NCI-H446 (cell line): Measurements from ENCODE around the gene NSFL1C.

ENCODE experiments used
- DNase-seq, 2 experiments: peaks; one replicate each; lab custom pipeline; 2025; lab: John Stamatoyannopoulos, UW

Gene NSFL1C

GRCh38 chr20:1460275-1460674, 6.4 kb downstream of the NSFL1C start:
- no peak for DNase-seq

- no peak for DNase-seq
Measured at GRCh38 chr20:1457992-1458391, 8.7 kb downstream of the NSFL1C start.

- no peak for DNase-seq
Measured at GRCh38 chr20:1456300-1456699, 10.3 kb downstream of the NSFL1C start.

GRCh38 chr20:1450926-1451491, 15.6 kb downstream of the NSFL1C start:
- DNase-seq = no peak

- DNase-seq = no peak
Measured at GRCh38 chr20:1449370-1449769, 17.3 kb downstream of the NSFL1C start.

GRCh38 chr20:1448081-1448620, 18.5 kb downstream of the NSFL1C start:
- no peak for DNase-seq

- no peak for DNase-seq
Measured at GRCh38 chr20:1446536-1446935, 20.1 kb downstream of the NSFL1C start.

- DNase-seq = no peak
Measured at GRCh38 chr20:1443085-1443484, 23.6 kb downstream of the NSFL1C start.

GRCh38 chr20:1442304-1442703, 24.3 kb downstream of the NSFL1C start:
- no peak for DNase-seq

- no peak for DNase-seq
Measured at GRCh38 chr20:1441133-1441532, 25.5 kb downstream of the NSFL1C start.

- no peak for DNase-seq
Measured at GRCh38 chr20:1440024-1440423, 26.6 kb downstream of the NSFL1C start.

- DNase-seq = no peak
Measured at GRCh38 chr20:1438361-1438760, 28.3 kb downstream of the NSFL1C start.

GRCh38 chr20:1437235-1437904, 29.3 kb downstream of the NSFL1C start:
- peak; percentile 44 to 69 for DNase-seq

- DNase-seq = no peak
Measured at GRCh38 chr20:1436263-1436662, 30.4 kb downstream of the NSFL1C start.

- no peak for DNase-seq
Measured at GRCh38 chr20:1435337-1435699, 31.3 kb downstream of the NSFL1C start.

GRCh38 chr20:1434571-1435336, 31.9 kb downstream of the NSFL1C start:
- DNase-seq = no peak

- DNase-seq = no peak
Measured at GRCh38 chr20:1431158-1431557, 35.5 kb downstream of the NSFL1C start.

- no peak for DNase-seq
Measured at GRCh38 chr20:1430004-1430451, 36.6 kb downstream of the NSFL1C start.

GRCh38 chr20:1429143-1429728, 37.4 kb downstream of the NSFL1C start:
- no peak for DNase-seq

GRCh38 chr20:1427457-1428054, 39.1 kb downstream of the NSFL1C start:
- DNase-seq = no peak

GRCh38 chr20:1426231-1426849, 40.3 kb downstream of the NSFL1C start:
- no peak for DNase-seq

- DNase-seq = no peak
Measured at GRCh38 chr20:1424336-1424735, 42.3 kb downstream of the NSFL1C start.
